Central memory CD8-positive, alpha-beta T cell (primary cell): Measurements from ENCODE around the gene TSPAN33.
"Not testable (repeated sequence)": the region's sequence is repeated elsewhere in the genome, so short reads cannot be mapped to it uniquely, and the experiment has no call there.

Experiments used
- ATAC-seq: fragments of 150-1000 bp; cut with Tn5 transposase; replicated peaks from 2 replicates; pipeline ENCODE4 v1.10.0; 2022; ENCODE audit warnings: mild to moderate bottlenecking, moderate FRiP score, moderate number of reproducible peaks; ENCODE audit not compliant: poor library complexity, severe bottlenecking; ENCODE audit errors: extremely low read depth
- DNase-seq, 2 donors: peaks; one replicate each; pipeline ENCODE4 v3.0.0; 2021; ENCODE audit warnings: low spot score in 2 of 2
- H3K27ac Mint-ChIP-seq: one replicate; pipeline ENCODE4 v1.8.0; 2022; ENCODE audit warnings: low read depth, mild to moderate bottlenecking, moderate library complexity, mixed read lengths
- H3K27me3 Mint-ChIP-seq: one replicate; pipeline ENCODE4 v1.8.0; 2022; ENCODE audit warnings: mixed read lengths
- H3K36me3 Mint-ChIP-seq: one replicate; pipeline ENCODE4 v1.8.0; 2022; ENCODE audit warnings: mild to moderate bottlenecking, moderate library complexity, mixed read lengths; ENCODE audit not compliant: insufficient read depth
- H3K4me1 Mint-ChIP-seq: one replicate; pipeline ENCODE4 v1.8.0; 2022; ENCODE audit warnings: mixed read lengths
- H3K4me3 Mint-ChIP-seq: one replicate; pipeline ENCODE4 v1.8.0; 2022; ENCODE audit warnings: mild to moderate bottlenecking, moderate library complexity, mixed read lengths
- H3K9me3 Mint-ChIP-seq: one replicate; pipeline ENCODE4 v1.8.0; 2022; ENCODE audit warnings: mixed read lengths

The TSPAN33 gene

DNA sequence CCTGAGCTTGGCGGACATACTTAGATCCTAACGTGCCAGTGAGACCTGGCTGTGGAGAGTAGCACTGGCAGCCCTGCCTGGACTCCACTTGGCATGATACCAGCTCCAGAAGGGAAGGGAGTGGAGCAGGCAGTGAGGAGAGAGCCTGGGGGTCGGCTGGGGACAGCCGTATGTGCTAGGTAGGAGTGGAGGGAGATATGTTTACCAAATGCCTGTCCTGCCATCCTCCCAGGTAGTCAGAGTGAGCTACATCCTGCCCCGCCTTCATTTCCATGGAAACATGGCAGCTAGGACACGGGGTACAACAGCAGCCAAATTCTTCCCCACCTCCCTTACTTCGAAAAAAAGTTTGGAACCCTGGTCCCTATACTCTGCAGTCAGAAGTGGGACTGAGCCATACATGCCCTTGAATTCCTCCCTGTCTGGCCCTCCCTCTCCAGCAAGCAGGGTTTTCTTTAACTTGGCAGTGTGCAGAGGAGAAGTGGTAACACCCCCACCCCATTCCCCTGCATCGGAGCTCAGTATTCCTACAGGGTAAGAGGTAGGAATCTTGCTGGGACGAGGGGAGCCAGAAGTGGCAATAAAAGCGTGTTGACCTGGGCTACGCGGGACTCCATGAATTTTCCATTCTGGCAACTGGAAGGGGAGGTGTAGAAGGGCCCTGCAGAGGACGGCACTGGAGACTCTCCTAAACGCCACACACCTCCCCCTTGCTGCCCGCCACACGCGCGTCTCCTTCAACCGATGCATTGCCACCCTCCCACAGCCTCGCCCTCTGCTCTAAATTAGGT is 23.9 kb downstream of the TSPAN33 start:
- H3K9me3 Mint-ChIP-seq = no peaks in the 10 kb centered on the region
- DNase-seq (no peak), ATAC-seq (no peak)
- H3K4me1 Mint-ChIP-seq = peaks cover 4% of the 10 kb centered on the region
- peak overlapping the region; percentile 62 for H3K4me3 Mint-ChIP-seq
- H3K36me3 Mint-ChIP-seq = peaks cover 5% of the 10 kb centered on the region
- H3K27me3 Mint-ChIP-seq = no peaks in the 10 kb centered on the region
- H3K27ac Mint-ChIP-seq = no peak overlapping the region

DNA sequence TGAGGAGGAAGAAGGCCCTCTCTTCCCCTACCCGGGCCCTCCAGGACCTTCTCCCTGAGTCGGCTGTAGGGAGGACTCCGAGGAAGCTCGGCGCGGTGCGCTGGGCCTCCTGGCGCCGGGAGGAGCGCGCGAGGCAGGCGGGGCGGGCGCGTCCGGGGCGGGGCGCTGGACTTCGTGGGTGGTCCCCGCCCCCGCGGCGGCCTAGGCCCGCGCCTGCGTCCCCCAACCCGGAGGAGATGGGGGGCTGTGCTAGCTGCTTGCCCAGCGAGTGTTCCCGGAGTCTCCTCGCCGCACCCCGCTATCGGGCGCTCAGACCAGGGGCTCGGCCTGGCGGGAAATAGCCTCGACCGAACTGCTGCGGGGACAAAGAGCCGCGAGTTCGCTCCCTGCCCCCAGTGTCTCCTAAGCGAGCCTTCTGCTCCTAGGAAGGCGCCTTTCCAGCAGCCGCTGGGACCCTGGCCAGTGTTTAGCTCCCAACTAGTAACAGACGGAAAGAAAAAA is 24.7 kb downstream of the TSPAN33 start:
- peak; percentile 65 for ATAC-seq
- Mint-ChIP-seq H3K4me3 (peak overlapping the region; percentile 62), H3K27me3 (no peaks in the 10 kb centered on the region), H3K4me1 (peaks cover 4% of the 10 kb centered on the region), H3K9me3 (no peaks in the 10 kb centered on the region), H3K27ac (no peak overlapping the region), H3K36me3 (peaks cover 5% of the 10 kb centered on the region)
- no peak for DNase-seq

DNA sequence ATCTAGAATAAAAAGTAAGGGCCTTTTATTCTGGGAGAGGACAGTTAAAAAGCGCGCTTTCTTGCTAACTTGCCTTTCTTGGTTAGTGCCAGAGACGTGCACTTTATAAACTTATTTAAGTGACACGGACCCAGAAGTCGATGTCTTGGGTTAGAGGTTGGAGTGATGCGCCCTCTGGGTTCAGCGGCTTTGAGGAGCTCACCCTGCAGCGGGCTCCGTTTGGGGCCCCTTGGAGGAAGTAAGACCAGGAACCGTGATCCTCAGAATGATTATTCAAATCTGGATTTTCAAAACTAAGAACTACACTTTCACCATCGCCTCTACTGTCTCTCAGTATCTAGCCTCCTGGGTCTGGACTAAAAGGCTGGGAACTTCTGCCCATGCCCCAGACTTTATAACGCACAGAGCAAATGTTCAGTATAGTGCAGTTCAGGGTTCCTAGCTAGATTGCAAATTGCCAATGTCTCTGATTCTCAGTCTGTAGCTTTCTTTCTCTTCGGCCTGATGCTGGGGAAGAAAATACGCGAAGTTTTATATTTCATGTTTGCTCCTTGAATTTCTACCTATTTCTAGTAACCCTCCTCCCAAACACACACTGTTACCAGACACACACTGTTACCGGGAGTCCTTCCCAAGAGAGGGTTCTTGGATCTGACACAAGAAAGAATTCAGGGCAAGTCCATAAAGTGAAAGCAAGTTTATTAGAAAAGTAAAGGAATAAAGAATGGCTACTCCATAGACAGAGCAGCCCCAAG is 25.4 kb downstream of the TSPAN33 start:
- DNase-seq (no peak), ATAC-seq (no peak)
- Mint-ChIP-seq H3K27ac (no peak overlapping the region), H3K4me1 (peaks cover 4% of the 10 kb centered on the region), H3K4me3 (peak overlapping the region; percentile 62), H3K36me3 (peaks cover 5% of the 10 kb centered on the region), H3K27me3 (no peaks in the 10 kb centered on the region), H3K9me3 (no peaks in the 10 kb centered on the region)

DNA sequence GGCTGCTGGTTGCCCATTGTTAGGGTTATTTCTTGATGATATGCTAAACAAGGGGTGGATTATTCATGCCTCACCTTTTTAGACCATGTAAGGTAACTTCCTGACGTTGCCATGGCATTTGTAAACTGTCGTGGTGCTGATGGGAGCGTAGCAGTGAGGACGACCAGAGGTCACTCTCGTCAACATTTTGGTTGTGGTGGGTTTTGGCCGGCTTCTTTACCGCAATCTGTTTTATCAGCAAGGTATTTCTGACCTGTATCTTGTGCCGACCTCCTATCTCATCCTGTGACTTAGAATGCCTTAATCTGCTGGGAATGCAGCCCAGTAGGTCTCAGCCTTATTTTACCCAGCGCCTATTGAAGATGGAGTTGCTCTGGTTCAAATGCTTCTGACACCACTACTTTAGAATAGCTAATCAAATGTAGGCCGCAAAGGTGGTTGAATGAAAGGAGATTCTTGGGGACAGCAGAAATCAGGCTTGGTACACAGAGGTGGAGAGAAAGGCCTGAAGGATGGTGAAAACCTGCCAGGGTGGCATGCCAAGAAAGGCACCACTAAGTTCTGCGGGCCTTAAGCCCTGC is 26.0 kb downstream of the TSPAN33 start:
- Mint-ChIP-seq H3K27me3 (no peaks in the 10 kb centered on the region), H3K9me3 (no peaks in the 10 kb centered on the region), H3K27ac (no peak overlapping the region), H3K4me1 (peaks cover 4% of the 10 kb centered on the region), H3K4me3 (peak overlapping the region; percentile 62), H3K36me3 (peaks cover 3% of the 10 kb centered on the region)
- no peak for DNase-seq
- no peak for ATAC-seq

DNA sequence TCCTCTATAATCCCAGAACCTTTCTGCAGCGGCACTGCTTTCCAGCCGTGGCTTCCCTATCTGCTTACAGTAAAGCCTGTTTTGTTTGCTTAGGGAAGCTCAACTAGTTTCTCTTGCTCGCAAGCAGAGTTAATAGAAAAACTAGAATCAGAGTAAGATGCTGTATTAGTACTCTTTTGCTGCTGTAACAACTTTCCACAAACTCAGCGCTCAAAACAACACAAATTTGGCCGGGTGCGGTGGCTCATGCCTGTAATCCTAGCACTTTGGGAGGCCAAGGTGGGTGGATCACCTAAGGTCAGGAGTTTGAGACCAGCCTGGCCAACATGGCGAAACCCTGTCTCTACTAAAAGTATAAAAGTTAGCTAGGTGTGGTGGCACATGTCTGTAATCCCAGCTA is 29.4 kb downstream of the TSPAN33 start:
- not testable (repeated sequence) for H3K4me3 Mint-ChIP-seq, H3K27me3 Mint-ChIP-seq, H3K27ac Mint-ChIP-seq, ATAC-seq, H3K9me3 Mint-ChIP-seq, H3K4me1 Mint-ChIP-seq, H3K36me3 Mint-ChIP-seq, DNase-seq

DNA sequence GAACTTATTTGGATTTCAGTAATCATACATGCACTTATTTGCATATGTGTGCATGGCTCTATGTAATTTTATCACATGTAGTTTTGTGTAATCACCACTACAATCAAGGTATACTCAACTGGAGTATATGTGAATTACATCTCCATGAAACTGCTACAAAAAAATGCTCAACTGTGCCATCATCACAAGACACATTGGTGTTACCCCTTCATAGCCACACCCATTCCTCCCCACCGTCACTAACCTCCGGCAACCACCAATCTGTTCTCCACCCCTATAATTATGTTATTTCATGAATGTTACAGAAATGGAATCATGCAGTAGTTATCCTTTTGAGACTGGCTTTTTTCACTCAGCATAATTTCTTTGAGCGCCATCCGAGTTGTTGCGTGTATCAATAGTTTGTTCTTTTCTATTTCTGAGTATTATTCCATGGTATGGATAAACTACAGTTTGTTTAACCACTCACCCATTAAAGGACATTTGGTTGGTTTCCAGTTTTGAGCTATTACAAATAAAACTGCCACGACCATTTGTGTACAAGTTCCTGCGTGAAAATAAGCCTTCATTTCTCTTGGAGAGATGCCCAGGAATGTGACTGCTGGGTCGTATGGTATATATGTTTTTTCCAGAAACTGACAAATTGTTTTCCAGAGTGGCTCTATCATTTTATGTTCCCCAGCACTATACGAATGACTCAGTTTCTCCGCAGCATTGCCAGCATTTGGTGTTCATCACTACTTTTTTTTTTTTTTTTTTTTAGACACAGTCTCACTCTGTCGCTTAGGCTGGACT is 32.6 kb downstream of the TSPAN33 start:
- ATAC-seq = no peak
- Mint-ChIP-seq H3K27ac (no peak overlapping the region), H3K27me3 (peaks cover 11% of the 10 kb centered on the region)

DNA sequence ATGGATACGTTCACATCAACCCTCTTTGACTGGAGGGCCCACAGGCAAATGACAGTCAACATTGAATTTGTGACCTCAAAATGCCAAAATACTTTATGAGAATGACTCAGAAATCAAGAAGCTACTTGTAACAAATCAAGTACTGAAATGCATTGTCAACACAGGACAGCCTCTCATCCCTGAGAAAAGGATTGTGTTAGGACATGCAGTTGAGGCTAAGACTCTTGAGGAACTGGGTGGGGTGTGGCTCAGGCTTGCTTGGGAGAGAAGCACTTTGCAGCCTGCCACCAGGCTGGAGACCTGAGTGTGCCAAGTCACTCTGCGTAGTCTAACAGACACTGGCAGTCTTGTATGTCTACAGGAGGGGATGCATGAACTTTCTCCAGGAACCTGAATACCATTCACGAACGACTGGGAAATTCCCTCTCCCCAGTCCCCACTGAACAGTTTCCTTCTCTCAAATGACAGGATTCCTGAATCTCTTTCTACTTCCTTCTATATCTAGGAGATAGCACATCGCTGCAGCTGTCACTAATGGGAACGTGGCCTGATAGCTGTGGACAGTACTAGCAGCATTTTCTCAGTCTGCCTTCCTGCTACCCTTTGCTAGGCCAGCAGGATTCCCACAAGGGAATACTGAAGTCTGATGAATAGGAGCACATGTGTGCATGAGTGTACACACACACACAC is 40.6 kb downstream of the TSPAN33 start:
- peaks cover 1% of the 10 kb centered on the region for H3K36me3 Mint-ChIP-seq
- DNase-seq (no peak), ATAC-seq (no peak)
- H3K27me3 Mint-ChIP-seq = peaks cover 46% of the 10 kb centered on the region
- H3K4me3 Mint-ChIP-seq = no peak overlapping the region
- H3K27ac Mint-ChIP-seq = no peak overlapping the region
- H3K4me1 Mint-ChIP-seq = peaks cover 5% of the 10 kb centered on the region
- H3K9me3 Mint-ChIP-seq = no peaks in the 10 kb centered on the region

More for the DNA sequence above, 32.6 kb downstream of the TSPAN33 start:
- Mint-ChIP-seq H3K36me3 (no peaks in the 10 kb centered on the region), H3K4me3 (no peak overlapping the region), H3K9me3 (no peaks in the 10 kb centered on the region), H3K4me1 (no peaks in the 10 kb centered on the region)
- no peak for DNase-seq

DNA sequence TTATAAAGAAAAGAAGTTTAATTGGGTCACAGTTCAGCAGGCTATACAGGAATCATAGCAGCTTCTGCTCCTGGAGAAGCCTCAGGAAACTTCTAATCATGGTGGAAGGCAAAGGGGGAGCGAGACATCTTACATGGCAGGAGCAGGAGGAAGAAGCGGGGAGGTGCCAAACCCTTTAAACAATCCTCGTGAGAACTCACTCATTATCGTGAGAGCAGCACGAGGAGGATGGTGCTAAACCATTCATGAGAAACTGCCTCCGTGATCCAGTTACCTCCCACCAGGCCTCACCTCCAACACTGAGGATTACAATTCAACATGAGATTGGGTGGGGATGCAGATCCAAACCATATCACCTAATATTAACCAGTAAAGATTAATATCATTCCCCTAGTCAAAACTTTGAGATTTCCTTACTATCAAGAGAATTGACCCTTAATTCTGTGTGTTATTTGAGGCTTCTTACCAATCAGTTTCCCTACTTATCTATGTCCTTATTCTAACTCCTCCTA is 42.3 kb downstream of the TSPAN33 start:
- Mint-ChIP-seq H3K27me3 (peaks cover 46% of the 10 kb centered on the region), H3K4me1 (peaks cover 5% of the 10 kb centered on the region), H3K27ac (no peak overlapping the region), H3K4me3 (no peak overlapping the region), H3K9me3 (no peaks in the 10 kb centered on the region), H3K36me3 (peaks cover 1% of the 10 kb centered on the region)
- ATAC-seq (no peak), DNase-seq (no peak)

DNA sequence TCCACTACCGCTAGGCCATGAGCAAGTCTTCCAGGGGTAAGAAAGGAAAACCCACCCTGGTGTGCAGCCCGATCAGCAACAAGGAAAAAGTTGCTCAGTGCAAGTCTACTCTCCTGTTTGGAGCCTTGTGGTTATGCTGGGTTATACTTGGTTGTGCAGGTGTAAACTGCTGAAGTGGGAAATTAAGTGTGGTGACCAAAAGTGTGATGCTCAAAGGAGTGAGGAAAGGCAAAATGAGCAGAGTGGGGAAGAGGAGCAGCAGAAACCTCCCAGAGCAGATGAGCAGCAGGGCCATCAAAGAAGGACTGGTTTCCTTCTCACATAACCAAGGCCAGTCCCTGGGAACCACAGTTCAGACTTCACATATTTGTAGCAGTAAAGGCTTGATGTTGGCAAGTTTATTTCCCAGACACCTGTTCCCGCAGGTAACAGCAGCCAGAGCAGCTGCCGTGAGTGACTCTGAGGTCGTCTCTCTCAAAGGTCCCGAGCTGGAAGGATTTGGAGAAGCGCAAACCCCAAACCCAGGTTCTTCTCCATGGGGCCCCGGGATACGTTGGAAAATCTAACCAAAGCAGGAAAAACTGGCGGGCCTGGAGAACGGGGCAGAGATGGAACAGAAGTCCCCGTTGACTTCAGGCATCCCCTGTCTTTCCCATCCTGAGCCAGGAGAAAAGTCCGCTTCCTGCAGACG is 43.3 kb downstream of the TSPAN33 start:
- ATAC-seq (peak; percentile 6), DNase-seq (no peak)
- Mint-ChIP-seq H3K4me1 (peaks cover 5% of the 10 kb centered on the region), H3K9me3 (no peaks in the 10 kb centered on the region), H3K4me3 (peak overlapping the region; percentile 25), H3K27me3 (peaks cover 55% of the 10 kb centered on the region), H3K27ac (no peak overlapping the region), H3K36me3 (peaks cover 1% of the 10 kb centered on the region)

DNA sequence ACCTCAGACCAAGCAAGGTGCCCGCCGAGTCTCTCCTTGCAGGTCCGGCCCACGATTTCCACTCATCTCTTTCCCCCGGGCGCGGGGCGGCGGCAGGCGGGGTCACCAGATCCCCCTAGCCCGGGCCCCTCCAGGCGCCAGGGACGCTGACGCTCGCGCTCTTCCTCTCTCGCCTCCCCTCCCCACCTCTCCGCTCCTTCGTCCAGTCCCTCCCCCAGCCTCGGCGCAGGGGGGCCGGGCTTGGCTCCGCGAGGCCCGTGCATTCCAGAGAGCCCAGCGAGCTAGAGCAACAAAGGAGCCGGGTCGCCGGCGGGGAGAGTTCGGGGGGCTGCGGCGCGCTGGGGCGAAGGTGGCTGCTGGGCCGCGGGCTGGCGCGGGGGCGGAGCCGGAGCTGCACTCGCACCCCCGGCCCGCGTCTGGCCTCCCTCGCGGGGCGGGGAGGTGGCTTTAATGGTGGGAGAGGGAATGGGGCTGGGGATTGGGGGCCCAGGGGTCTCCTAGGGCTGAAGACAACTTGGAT is 43.9 kb downstream of the TSPAN33 start, which contains the start of gene SMO:
Gene SMO, plus strand, starts transcription at position 262 of the 520 bp plus-strand sequence. CDS start 519 bp downstream, outside the sequence.
- Mint-ChIP-seq H3K36me3 (peaks cover 1% of the 10 kb centered on the region), H3K4me1 (peaks cover 5% of the 10 kb centered on the region), H3K9me3 (no peaks in the 10 kb centered on the region), H3K4me3 (peak within 1 kb of the TSS; percentile 51), H3K27me3 (peaks cover 61% of the 10 kb centered on the region), H3K27ac (no peak within 1 kb of the TSS)
- DNase-seq (no peak), ATAC-seq (peak; percentile 19)
